Mucosa of stomach (tissue), 1 donor: ENCODE measurements around the gene COG8.
"Not testable (repeated sequence)": the region's sequence is repeated elsewhere in the genome, so short reads cannot be mapped to it uniquely, and the experiment has no call there.

Experiments used
- H3K27me3 ChIP-seq: one replicate; pipeline ENCODE4 v1.7.0; 2013; ENCODE audit warnings: mild to moderate bottlenecking, low read length; ENCODE audit not compliant: control insufficient read depth, insufficient read depth
- H3K36me3 ChIP-seq: one replicate; pipeline ENCODE4 v1.7.0; 2013; ENCODE audit warnings: low read length; ENCODE audit not compliant: control insufficient read depth, insufficient read depth
- H3K4me1 ChIP-seq: one replicate; pipeline ENCODE4 v1.7.0; 2013; ENCODE audit warnings: mild to moderate bottlenecking, low read length; ENCODE audit not compliant: control insufficient read depth, insufficient read depth
- H3K4me3 ChIP-seq: one replicate; pipeline ENCODE4 v1.7.0; 2013; ENCODE audit warnings: low read length
- H3K9ac ChIP-seq: one replicate; pipeline ENCODE4 v1.7.0; 2013; ENCODE audit warnings: mild to moderate bottlenecking, low read length, moderate library complexity
- H3K9me3 ChIP-seq: one replicate; pipeline ENCODE4 v1.7.0; 2013; ENCODE audit warnings: mild to moderate bottlenecking, low read length, moderate library complexity; ENCODE audit not compliant: control insufficient read depth
- donor health status: Pancreatic carcinoma.

COG8 gene

GRCh38 chr16:69366431-69366830 lies 27.1 kb upstream of the COG8 start:
- Histone ChIP-seq H3K4me3 (no peak overlapping the region), H3K4me1 (no peaks in the 10 kb centered on the region), H3K9ac (no peak overlapping the region), H3K9me3 (no peaks in the 10 kb centered on the region), H3K27me3 (no peaks in the 10 kb centered on the region), H3K36me3 (peaks cover 26% of the 10 kb centered on the region)

GRCh38 chr16:69365901-69366300 lies 26.5 kb upstream of the COG8 start:
- no peaks in the 10 kb centered on the region for H3K9me3 ChIP-seq
- peaks cover 26% of the 10 kb centered on the region for H3K36me3 ChIP-seq
- no peak overlapping the region for H3K9ac ChIP-seq
- no peaks in the 10 kb centered on the region for H3K27me3 ChIP-seq
- H3K4me1 ChIP-seq, result no peaks in the 10 kb centered on the region
- H3K4me3 ChIP-seq, result no peak overlapping the region

GRCh38 chr16:69364088-69364487 lies 24.7 kb upstream of the COG8 start:
- H3K4me1 ChIP-seq, result no peaks in the 10 kb centered on the region
- H3K9ac ChIP-seq, result no peak overlapping the region
- no peak overlapping the region for H3K4me3 ChIP-seq
- no peaks in the 10 kb centered on the region for H3K27me3 ChIP-seq
- H3K36me3 ChIP-seq, result peaks cover 22% of the 10 kb centered on the region
- H3K9me3 ChIP-seq, result no peaks in the 10 kb centered on the region

- no peak overlapping the region for H3K9ac ChIP-seq
- peaks cover 17% of the 10 kb centered on the region for H3K36me3 ChIP-seq
- no peaks in the 10 kb centered on the region for H3K27me3 ChIP-seq
- no peaks in the 10 kb centered on the region for H3K4me1 ChIP-seq
- no peak overlapping the region for H3K4me3 ChIP-seq
- no peaks in the 10 kb centered on the region for H3K9me3 ChIP-seq
Observed at GRCh38 chr16:69363281-69363717, 23.9 kb upstream of the COG8 start.

- H3K9ac ChIP-seq, H3K27me3 ChIP-seq, H3K4me1 ChIP-seq, H3K4me3 ChIP-seq, H3K9me3 ChIP-seq, H3K36me3 ChIP-seq: not testable (repeated sequence)
Observed at GRCh38 chr16:69360070-69360469, 20.7 kb upstream of the COG8 start.

- Histone ChIP-seq H3K9me3 (no peaks in the 10 kb centered on the region), H3K4me3 (no peak within 1 kb of the TSS), H3K27me3 (no peaks in the 10 kb centered on the region), H3K9ac (peak within 1 kb of the TSS; percentile 19), H3K4me1 (peaks cover 11% of the 10 kb centered on the region), H3K36me3 (no peaks in the 10 kb centered on the region)
Observed at GRCh38 chr16:69351309-69352027, 12.1 kb upstream of the COG8 start, which contains the start of gene TMED6. Gene TMED6, minus strand, starts transcription at chr16:69351786. Its CDS starts 33 bp downstream, at chr16:69351753.

- peaks cover 11% of the 10 kb centered on the region for H3K4me1 ChIP-seq
- no peak overlapping the region for H3K4me3 ChIP-seq
- H3K9me3 ChIP-seq, result no peaks in the 10 kb centered on the region
- H3K9ac ChIP-seq, result no peak overlapping the region
- no peaks in the 10 kb centered on the region for H3K36me3 ChIP-seq
- H3K27me3 ChIP-seq, result no peaks in the 10 kb centered on the region
Observed at GRCh38 chr16:69350536-69351133, 11.3 kb upstream of the COG8 start.

- Histone ChIP-seq H3K4me3 (no peak overlapping the region), H3K4me1 (peaks cover 11% of the 10 kb centered on the region), H3K9me3 (no peaks in the 10 kb centered on the region), H3K36me3 (no peaks in the 10 kb centered on the region), H3K27me3 (no peaks in the 10 kb centered on the region), H3K9ac (no peak overlapping the region)
Observed at GRCh38 chr16:69349536-69349935, 10.2 kb upstream of the COG8 start.

- no peak overlapping the region for H3K9ac ChIP-seq
- H3K4me3 ChIP-seq, result no peak overlapping the region
- peaks cover 11% of the 10 kb centered on the region for H3K4me1 ChIP-seq
- no peaks in the 10 kb centered on the region for H3K27me3 ChIP-seq
- no peaks in the 10 kb centered on the region for H3K36me3 ChIP-seq
- H3K9me3 ChIP-seq, result no peaks in the 10 kb centered on the region
Observed at GRCh38 chr16:69348222-69348621, 8.9 kb upstream of the COG8 start.

GRCh38 chr16:69346683-69347082 lies 7.3 kb upstream of the COG8 start:
- Histone ChIP-seq H3K27me3 (no peaks in the 10 kb centered on the region), H3K9me3 (no peaks in the 10 kb centered on the region), H3K9ac (no peak overlapping the region), H3K36me3 (no peaks in the 10 kb centered on the region), H3K4me3 (no peak overlapping the region), H3K4me1 (peaks cover 11% of the 10 kb centered on the region)

GRCh38 chr16:69345923-69346322 lies 6.6 kb upstream of the COG8 start:
- H3K9me3 ChIP-seq, result no peaks in the 10 kb centered on the region
- H3K4me1 ChIP-seq, result peaks cover 11% of the 10 kb centered on the region
- H3K36me3 ChIP-seq, result no peaks in the 10 kb centered on the region
- H3K27me3 ChIP-seq, result no peaks in the 10 kb centered on the region
- H3K9ac ChIP-seq, result no peak overlapping the region
- H3K4me3 ChIP-seq, result no peak overlapping the region

GRCh38 chr16:69344171-69344570 lies 4.8 kb upstream of the COG8 start:
- Histone ChIP-seq H3K27me3 (no peaks in the 10 kb centered on the region), H3K36me3 (no peaks in the 10 kb centered on the region), H3K4me1 (no peaks in the 10 kb centered on the region), H3K4me3 (no peak overlapping the region), H3K9ac (no peak overlapping the region), H3K9me3 (no peaks in the 10 kb centered on the region)
